ENCODE measurements around the gene SFMBT1.
A peak's percentile ranks its signal among the peaks of the same experiment; 100 is the strongest.

Gene SFMBT1

DNA sequence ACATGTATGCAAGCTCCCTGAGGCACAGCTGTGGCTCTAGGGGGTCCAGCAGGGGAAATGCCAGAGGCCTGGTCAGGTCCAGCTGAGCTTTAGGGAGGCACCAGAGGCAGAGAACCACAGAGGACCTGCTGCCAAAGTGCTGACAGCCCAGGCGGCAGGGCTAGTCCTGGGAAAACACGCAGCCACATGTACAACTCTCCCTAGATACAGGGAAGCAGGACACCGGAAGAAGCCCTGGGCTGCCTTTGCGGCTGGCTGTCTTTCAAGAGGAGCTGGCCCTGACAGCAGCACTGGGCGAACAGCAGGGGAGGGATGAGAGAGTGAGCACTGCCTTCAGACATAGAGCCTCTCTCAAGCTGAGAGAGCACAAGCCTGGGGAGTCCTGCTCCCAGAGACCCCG, 43.6 kb upstream of the SFMBT1 start:
- no peak overlapping the region for H2AK5ac ChIP-seq (ENCODE audit: low read length, severe bottlenecking)
- H3K23ac ChIP-seq (ENCODE audit: low read length in 2 of 2) = no peak overlapping the region
- H3K14ac ChIP-seq (ENCODE audit: low read length in 2 of 2) = no peak overlapping the region
- no peaks in the 10 kb centered on the region for H3K9me3 ChIP-seq (ENCODE audit: control insufficient read depth, low read length)
- no peak overlapping the region for H2BK12ac ChIP-seq (ENCODE audit: low read length in 2 of 2)
- no peak overlapping the region for H3K4me3 ChIP-seq (ENCODE audit: insufficient read depth in 1 of 2, low read depth in 1 of 2, low read length in 2 of 2)
- no peak overlapping the region for H2BK120ac ChIP-seq (ENCODE audit: low read depth, low read length)
- no peak overlapping the region for H3K18ac ChIP-seq (ENCODE audit: low read depth in 1 of 2, low read length in 2 of 2)
- no peaks in the 10 kb centered on the region for H3K79me1 ChIP-seq (replicated peaks; ENCODE audit: low read length, poor library complexity, severe bottlenecking)
- peaks cover 28 to 59% of the 10 kb centered on the region in 2 experiments for H3K36me3 ChIP-seq (ENCODE audit: control insufficient read depth in 1 of 2, insufficient read depth in 2 of 2, low read depth in 1 of 2, low read length in 2 of 2)
- no peak overlapping the region for H3K4me2 ChIP-seq (ENCODE audit: low read length, poor library complexity, severe bottlenecking)
- no peak for DNase-seq
- peaks cover 16% of the 10 kb centered on the region for H3K4me1 ChIP-seq (ENCODE audit: control insufficient read depth, insufficient read depth, low read depth, low read length)
- no peak overlapping the region for H2BK15ac ChIP-seq (ENCODE audit: low read depth, poor library complexity, severe bottlenecking)
- no peak overlapping the region for H3K4ac ChIP-seq (ENCODE audit: low read depth in 1 of 2, low read length in 2 of 2)
- H3K27me3 ChIP-seq (ENCODE audit: control insufficient read depth in 1 of 2, insufficient read depth in 1 of 2, low read length in 2 of 2) = no peaks in the 10 kb centered on the region
- no peak overlapping the region for H3K9ac ChIP-seq (ENCODE audit: low read length)
- H3K27ac ChIP-seq (ENCODE audit: low read length, poor library complexity, severe bottlenecking) = no peak overlapping the region
- WGBS = 89% methylated on average over 6 of the region's 6 CpGs
- H2BK5ac ChIP-seq (ENCODE audit: low read depth, low read length, poor library complexity, severe bottlenecking) = no peak overlapping the region
- H4K91ac ChIP-seq (ENCODE audit: low read length) = no peak overlapping the region
- H4K8ac ChIP-seq (ENCODE audit: low read length) = no peak overlapping the region
- no peak overlapping the region for H2AFZ ChIP-seq (ENCODE audit: low read depth, low read length)

DNA sequence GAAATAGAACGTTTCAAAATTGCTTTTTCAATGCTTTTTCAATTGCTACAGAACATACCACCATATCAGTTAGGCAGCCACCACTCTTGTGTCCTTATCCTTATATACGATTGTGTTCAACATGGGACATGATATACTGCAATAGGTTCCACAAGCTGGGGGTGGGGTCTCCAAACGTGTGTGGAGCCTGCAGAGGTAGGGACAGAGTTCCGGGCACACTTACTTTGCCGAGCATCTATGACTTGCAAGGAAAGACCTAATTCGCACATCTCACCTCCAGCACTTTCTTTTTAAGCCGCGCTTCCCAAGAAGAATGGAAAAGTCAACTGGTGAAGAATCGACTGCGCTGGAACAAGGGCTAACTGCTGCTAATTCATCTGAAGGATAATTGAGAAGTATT, 39.6 kb upstream of the SFMBT1 start:
- no peak overlapping the region for H3K9ac ChIP-seq (ENCODE audit: low read length)
- no peak for DNase-seq
- no peak overlapping the region for H3K4me2 ChIP-seq (ENCODE audit: low read length, poor library complexity, severe bottlenecking)
- no peak overlapping the region for H2BK120ac ChIP-seq (ENCODE audit: low read depth, low read length)
- H3K4me3 ChIP-seq (ENCODE audit: insufficient read depth in 1 of 2, low read depth in 1 of 2, low read length in 2 of 2) = no peak overlapping the region
- H3K79me1 ChIP-seq (replicated peaks; ENCODE audit: low read length, poor library complexity, severe bottlenecking) = no peaks in the 10 kb centered on the region
- no peaks in the 10 kb centered on the region for H3K9me3 ChIP-seq (ENCODE audit: control insufficient read depth, low read length)
- H3K14ac ChIP-seq (ENCODE audit: low read length in 2 of 2) = no peak overlapping the region
- H3K36me3 ChIP-seq (ENCODE audit: control insufficient read depth in 1 of 2, insufficient read depth in 2 of 2, low read depth in 1 of 2, low read length in 2 of 2) = peaks cover 9 to 20% of the 10 kb centered on the region in 2 experiments
- H2BK15ac ChIP-seq (ENCODE audit: low read depth, poor library complexity, severe bottlenecking) = no peak overlapping the region
- H3K27ac ChIP-seq (ENCODE audit: low read length, poor library complexity, severe bottlenecking) = no peak overlapping the region
- H3K23ac ChIP-seq (ENCODE audit: low read length in 2 of 2) = no peak overlapping the region
- H3K27me3 ChIP-seq (ENCODE audit: control insufficient read depth in 1 of 2, insufficient read depth in 1 of 2, low read length in 2 of 2) = peaks cover 0 to 3% of the 10 kb centered on the region in 2 experiments
- H3K18ac ChIP-seq (ENCODE audit: low read depth in 1 of 2, low read length in 2 of 2) = no peak overlapping the region
- no peak overlapping the region for H2BK12ac ChIP-seq (ENCODE audit: low read length in 2 of 2)
- 83% methylated on average over 5 of the region's 10 CpGs for WGBS
- peaks cover 24% of the 10 kb centered on the region for H3K4me1 ChIP-seq (ENCODE audit: control insufficient read depth, insufficient read depth, low read depth, low read length)
- no peak overlapping the region for H4K8ac ChIP-seq (ENCODE audit: low read length)
- H4K91ac ChIP-seq (ENCODE audit: low read length) = no peak overlapping the region
- H2AK5ac ChIP-seq (ENCODE audit: low read length, severe bottlenecking) = no peak overlapping the region
- no peak overlapping the region for H2BK5ac ChIP-seq (ENCODE audit: low read depth, low read length, poor library complexity, severe bottlenecking)
- H3K4ac ChIP-seq (ENCODE audit: low read depth in 1 of 2, low read length in 2 of 2) = no peak overlapping the region
- no peak overlapping the region for H2AFZ ChIP-seq (ENCODE audit: low read depth, low read length)

DNA sequence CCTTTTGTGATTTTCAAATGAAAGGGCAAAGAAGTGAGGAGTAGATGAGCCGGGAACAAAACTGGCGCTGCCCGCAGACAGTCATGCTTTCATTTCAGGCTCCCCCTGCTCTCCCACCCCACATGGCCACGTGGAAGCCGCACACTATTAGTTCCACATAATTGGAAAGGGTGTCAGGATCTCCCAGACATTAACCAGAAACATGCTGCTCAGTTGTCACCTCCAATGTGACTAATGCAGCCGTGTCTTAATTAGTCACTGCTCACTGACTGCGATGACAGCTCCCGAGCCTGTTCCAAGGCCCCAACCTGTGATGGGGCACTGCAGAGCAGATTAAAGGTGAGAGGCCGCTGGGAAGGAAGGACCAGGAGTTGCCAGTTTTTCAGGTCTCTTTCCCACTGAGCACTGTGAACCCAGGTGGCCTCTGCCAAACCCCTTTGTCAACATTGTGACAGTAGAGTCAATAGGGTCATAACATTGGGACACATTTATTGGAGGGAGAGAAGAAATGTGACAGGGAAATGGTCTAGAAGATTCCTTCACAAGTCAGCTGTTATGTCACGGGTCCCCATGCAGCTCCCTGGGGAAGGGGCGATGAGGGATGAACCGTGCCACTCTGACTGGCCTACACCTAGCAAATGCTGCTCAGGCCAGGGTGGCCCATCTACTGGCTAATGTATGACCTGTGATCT, 38.6 kb upstream of the SFMBT1 start:
- no peak overlapping the region for H4K8ac ChIP-seq (ENCODE audit: low read length)
- H3K27ac ChIP-seq (ENCODE audit: low read length, poor library complexity, severe bottlenecking) = no peak overlapping the region
- H3K14ac ChIP-seq (ENCODE audit: low read length in 2 of 2) = no peak overlapping the region
- H3K18ac ChIP-seq (ENCODE audit: low read depth in 1 of 2, low read length in 2 of 2) = no peak overlapping the region
- H3K79me1 ChIP-seq (replicated peaks; ENCODE audit: low read length, poor library complexity, severe bottlenecking) = no peaks in the 10 kb centered on the region
- H3K4me3 ChIP-seq (ENCODE audit: insufficient read depth in 1 of 2, low read depth in 1 of 2, low read length in 2 of 2) = no peak overlapping the region
- WGBS = 71% methylated on average over 12 of the region's 12 CpGs
- H3K4me2 ChIP-seq (ENCODE audit: low read length, poor library complexity, severe bottlenecking) = no peak overlapping the region
- no peak overlapping the region for H2AK5ac ChIP-seq (ENCODE audit: low read length, severe bottlenecking)
- H3K23ac ChIP-seq (ENCODE audit: low read length in 2 of 2) = peak overlapping the region in 1 of 2 experiments; percentile 37
- no peak overlapping the region for H2BK120ac ChIP-seq (ENCODE audit: low read depth, low read length)
- no peak overlapping the region for H2BK15ac ChIP-seq (ENCODE audit: low read depth, poor library complexity, severe bottlenecking)
- no peak overlapping the region for H4K91ac ChIP-seq (ENCODE audit: low read length)
- H3K36me3 ChIP-seq (ENCODE audit: control insufficient read depth in 1 of 2, insufficient read depth in 2 of 2, low read depth in 1 of 2, low read length in 2 of 2) = peaks cover 1 to 10% of the 10 kb centered on the region in 2 experiments
- peaks cover 0 to 4% of the 10 kb centered on the region in 2 experiments for H3K27me3 ChIP-seq (ENCODE audit: control insufficient read depth in 1 of 2, insufficient read depth in 1 of 2, low read length in 2 of 2)
- no peak overlapping the region for H2AFZ ChIP-seq (ENCODE audit: low read depth, low read length)
- no peak for DNase-seq
- no peak overlapping the region for H2BK5ac ChIP-seq (ENCODE audit: low read depth, low read length, poor library complexity, severe bottlenecking)
- peaks cover 16% of the 10 kb centered on the region for H3K4me1 ChIP-seq (ENCODE audit: control insufficient read depth, insufficient read depth, low read depth, low read length)
- no peak overlapping the region for H3K4ac ChIP-seq (ENCODE audit: low read depth in 1 of 2, low read length in 2 of 2)
- H2BK12ac ChIP-seq (ENCODE audit: low read length in 2 of 2) = no peak overlapping the region
- peak overlapping the region; percentile 39 for H3K9ac ChIP-seq (ENCODE audit: low read length)
- H3K9me3 ChIP-seq (ENCODE audit: control insufficient read depth, low read length) = no peaks in the 10 kb centered on the region

DNA sequence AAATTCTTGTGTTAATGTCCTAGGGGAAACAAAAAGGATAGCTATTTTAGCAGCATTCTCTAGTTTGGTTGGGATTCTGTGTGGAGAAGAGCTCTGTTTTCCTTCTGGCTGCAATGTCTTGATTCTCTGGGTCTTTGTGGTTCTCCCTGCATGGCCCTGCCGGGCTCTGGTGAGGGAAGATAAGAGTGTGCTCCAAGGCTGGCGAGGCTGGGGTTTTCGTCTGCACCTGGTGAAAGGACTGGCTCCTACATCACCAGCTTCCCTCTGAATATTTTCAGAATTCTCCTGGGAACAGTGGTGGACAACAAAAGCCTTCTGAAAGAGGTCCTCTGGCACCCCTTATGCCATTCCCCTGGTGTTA, 38.1 kb upstream of the SFMBT1 start:
- Histone ChIP-seq H2AFZ (ENCODE audit: low read depth, low read length) (no peak overlapping the region), H3K4ac (ENCODE audit: low read depth in 1 of 2, low read length in 2 of 2) (no peak overlapping the region), H2BK15ac (ENCODE audit: low read depth, poor library complexity, severe bottlenecking) (no peak overlapping the region), H4K8ac (ENCODE audit: low read length) (no peak overlapping the region), H2BK120ac (ENCODE audit: low read depth, low read length) (no peak overlapping the region), H4K91ac (ENCODE audit: low read length) (no peak overlapping the region), H3K23ac (ENCODE audit: low read length in 2 of 2) (no peak overlapping the region), H3K36me3 (ENCODE audit: control insufficient read depth in 1 of 2, insufficient read depth in 2 of 2, low read depth in 1 of 2, low read length in 2 of 2) (peaks cover 0 to 5% of the 10 kb centered on the region in 2 experiments), H3K14ac (ENCODE audit: low read length in 2 of 2) (no peak overlapping the region), H3K79me1 (replicated peaks; ENCODE audit: low read length, poor library complexity, severe bottlenecking) (no peaks in the 10 kb centered on the region), H3K27ac (ENCODE audit: low read length, poor library complexity, severe bottlenecking) (no peak overlapping the region), H3K4me2 (ENCODE audit: low read length, poor library complexity, severe bottlenecking) (no peak overlapping the region), H3K9me3 (ENCODE audit: control insufficient read depth, low read length) (no peaks in the 10 kb centered on the region), H3K18ac (ENCODE audit: low read depth in 1 of 2, low read length in 2 of 2) (no peak overlapping the region), H2BK5ac (ENCODE audit: low read depth, low read length, poor library complexity, severe bottlenecking) (no peak overlapping the region), H3K9ac (ENCODE audit: low read length) (peak overlapping the region; percentile 39), H3K4me1 (ENCODE audit: control insufficient read depth, insufficient read depth, low read depth, low read length) (peaks cover 14% of the 10 kb centered on the region), H2AK5ac (ENCODE audit: low read length, severe bottlenecking) (no peak overlapping the region), H3K27me3 (ENCODE audit: control insufficient read depth in 1 of 2, insufficient read depth in 1 of 2, low read length in 2 of 2) (peaks cover 0 to 4% of the 10 kb centered on the region in 2 experiments), H3K4me3 (ENCODE audit: insufficient read depth in 1 of 2, low read depth in 1 of 2, low read length in 2 of 2) (no peak overlapping the region), H2BK12ac (ENCODE audit: low read length in 2 of 2) (no peak overlapping the region)
- 74% methylated on average over 3 of the region's 3 CpGs for WGBS
- DNase-seq = no peak

Measured in mesenchymal stem cell (in vitro differentiated cells and primary cell).